Cardiac septum (tissue), 1 donor: ENCODE measurements around the gene RRP8. TPM values are rescaled to one million over a fixed set of nuclear protein-coding genes. Genes with fewer than 3 reads are reported as not detected.

Experiments used
- DNase-seq: peaks from one replicate; pipeline ENCODE4 v3.0.0-alpha.2; 2020; ENCODE audit warnings: low spot score
- intact Hi-C: fragments of 100-400 bp; cut with DNase I; formaldehyde crosslinking; loops from one replicate; pipeline ENCODE4 v1.14.0; 2022
- long read RNA-seq: library from polyadenylated mRNA; unstranded; transcript quantifications from one replicate; pipeline ENCODE4 v2.0.0, GENCODE V29; 2021
- total RNA-seq: library from RNA; stranded (reverse); fragmentation: NEBNext Ultra II Directional; extraction: Animal tissue kit (Norgen Biotek cat#: 25700); gene quantifications from one replicate; pipeline ENCODE4 v1.2.1, GENCODE V29; 2021
- donor health status: DM: no; HTN: no; CAD: no.

Gene RRP8
- 21.3 TPM for total RNA-seq
- long read RNA-seq, full-length matches to known transcripts = 17 of 27 reads
- long read RNA-seq, partial matches to known transcripts = 0 of 27 reads
- long read RNA-seq, other reads (novel, unspliced or antisense) = 10 of 27 reads

GRCh38 chr11:6603287-6604080, at the start of gene RRP8, which contains the start of gene ILK:
RRP8 (minus strand) TSS chr11:6603616; CDS start chr11:6603502, 114 bp downstream.
ILK (plus strand) TSS chr11:6603774; CDS start chr11:6604272, 498 bp downstream.
- intact Hi-C loops = loop anchor here (1.0 to 5.0 kb wide), 4 partner anchors 71 to 213 kb away; partner anchors contain the start of genes ARFIP2, MRPL17, SMPD1 and TIMM10B
- DNase-seq = peak; percentile 98

GRCh38 chr11:6653097-6653496, 49.7 kb upstream of the RRP8 start:
- intact Hi-C loops = no loop called here
- no peak for DNase-seq

GRCh38 chr11:6652182-6652581, 48.8 kb upstream of the RRP8 start:
- DNase-seq = no peak
- intact Hi-C loops = no loop called here

GRCh38 chr11:6650980-6651379, 47.6 kb upstream of the RRP8 start:
- DNase-seq = no peak
- intact Hi-C loops = no loop called here

GRCh38 chr11:6650104-6650503, 46.7 kb upstream of the RRP8 start:
- intact Hi-C loops = no loop called here
- DNase-seq = no peak

DNA sequence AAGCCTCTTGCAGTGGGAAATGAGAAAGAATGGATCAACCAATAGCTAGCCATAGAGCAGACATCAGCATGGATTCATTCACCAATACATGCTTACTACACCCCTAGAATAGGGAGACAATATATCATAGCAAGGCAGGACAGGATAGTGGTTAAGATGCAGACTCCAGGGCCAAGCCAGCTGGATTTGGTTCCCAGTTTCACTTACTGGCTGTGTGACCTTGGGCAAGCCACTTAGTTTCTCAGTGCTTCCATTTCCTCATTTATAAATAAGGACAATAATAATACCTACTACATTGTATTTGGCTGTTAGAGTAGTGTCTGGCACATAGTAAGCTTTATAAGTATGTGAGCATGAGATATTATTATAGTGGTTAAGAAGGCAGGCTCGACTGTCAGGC, 45.1 kb upstream of the RRP8 start:
- intact Hi-C loops = no loop called here
- no peak for DNase-seq

DNA sequence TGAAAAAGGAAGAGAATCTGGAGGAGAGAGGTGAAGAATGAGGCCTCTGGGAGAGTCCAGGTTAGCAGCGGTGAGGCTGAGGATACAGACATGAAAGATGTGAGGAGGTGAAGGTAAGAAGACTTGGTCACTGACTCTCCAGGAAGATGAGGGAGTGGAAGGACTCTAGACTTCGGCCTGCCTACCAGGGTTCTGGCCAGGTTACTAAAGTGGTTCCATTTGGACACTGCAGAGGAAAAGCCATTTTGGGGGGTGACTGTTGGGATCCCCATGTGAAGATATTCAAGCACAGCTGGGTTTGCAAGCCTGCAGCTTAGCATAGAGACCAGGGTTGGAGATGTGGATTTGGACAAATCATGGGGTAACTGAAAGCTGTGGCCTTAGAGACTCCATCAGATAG, 44.4 kb upstream of the RRP8 start:
- intact Hi-C loops = no loop called here
- no peak for DNase-seq

GRCh38 chr11:6646918-6647679, 43.7 kb upstream of the RRP8 start:
- DNase-seq = peak; percentile 72
- intact Hi-C loops = no loop called here

DNA sequence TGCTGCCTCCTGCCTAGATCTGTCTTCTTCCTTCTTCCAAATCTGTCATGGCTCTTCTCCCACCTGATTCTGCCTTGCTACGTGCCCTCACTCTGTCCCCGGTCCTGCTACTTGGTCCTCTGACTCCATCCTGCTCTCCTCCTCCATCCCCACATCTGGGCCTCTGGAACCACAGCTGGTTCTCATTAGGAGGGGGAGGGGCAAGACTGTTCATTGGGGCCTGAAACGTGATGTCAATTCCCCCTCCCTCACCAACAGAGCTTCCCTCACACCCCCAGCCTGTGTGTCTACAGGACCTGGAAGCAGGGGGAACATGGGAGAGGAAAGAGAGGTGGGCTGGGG, 43.1 kb upstream of the RRP8 start:
- no peak for DNase-seq
- intact Hi-C loops = no loop called here

DNA sequence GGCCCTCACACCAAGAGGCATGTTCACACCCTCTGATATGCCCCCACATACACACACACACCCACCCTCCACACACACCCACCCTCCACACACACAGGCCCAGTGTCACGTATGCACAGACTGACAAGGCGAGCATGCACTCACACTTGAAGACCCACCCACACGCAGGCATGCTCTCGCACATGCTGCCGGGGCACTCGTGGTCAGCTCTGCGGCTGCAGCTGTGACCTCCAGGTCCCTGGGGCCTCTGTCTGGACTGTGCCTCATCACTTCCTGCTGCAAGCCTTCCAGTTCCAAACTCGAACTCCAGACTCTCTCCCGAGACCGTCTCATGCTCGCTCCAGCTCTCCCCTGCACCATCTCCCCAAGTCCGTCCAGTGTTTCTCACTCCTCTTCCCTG, 42.7 kb upstream of the RRP8 start:
- intact Hi-C loops = no loop called here
- DNase-seq = peak; percentile 58

DNA sequence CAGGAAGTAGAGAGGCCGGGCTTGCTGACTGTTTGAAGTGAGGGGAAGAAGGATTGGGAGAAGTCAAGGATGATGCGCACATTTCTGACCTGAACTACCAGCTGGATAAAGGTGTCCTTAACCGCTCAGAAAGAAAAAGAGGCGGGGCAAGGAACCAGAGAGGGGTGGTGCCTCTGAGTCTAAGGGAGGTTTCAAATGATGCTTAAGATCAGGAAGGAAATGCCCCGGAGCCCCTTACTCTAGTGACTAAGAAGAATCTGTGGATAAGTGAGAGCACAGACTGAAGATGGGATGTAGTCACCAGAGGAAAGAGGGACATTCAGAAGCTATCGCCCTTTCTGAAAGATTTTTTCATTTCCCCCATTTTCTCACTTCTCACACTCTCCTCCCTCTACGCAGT, 39.5 kb upstream of the RRP8 start:
- intact Hi-C loops = no loop called here
- DNase-seq = no peak

- DNase-seq = no peak
- intact Hi-C loops = no loop called here
Observed at GRCh38 chr11:6640985-6641701, 37.7 kb upstream of the RRP8 start.

DNA sequence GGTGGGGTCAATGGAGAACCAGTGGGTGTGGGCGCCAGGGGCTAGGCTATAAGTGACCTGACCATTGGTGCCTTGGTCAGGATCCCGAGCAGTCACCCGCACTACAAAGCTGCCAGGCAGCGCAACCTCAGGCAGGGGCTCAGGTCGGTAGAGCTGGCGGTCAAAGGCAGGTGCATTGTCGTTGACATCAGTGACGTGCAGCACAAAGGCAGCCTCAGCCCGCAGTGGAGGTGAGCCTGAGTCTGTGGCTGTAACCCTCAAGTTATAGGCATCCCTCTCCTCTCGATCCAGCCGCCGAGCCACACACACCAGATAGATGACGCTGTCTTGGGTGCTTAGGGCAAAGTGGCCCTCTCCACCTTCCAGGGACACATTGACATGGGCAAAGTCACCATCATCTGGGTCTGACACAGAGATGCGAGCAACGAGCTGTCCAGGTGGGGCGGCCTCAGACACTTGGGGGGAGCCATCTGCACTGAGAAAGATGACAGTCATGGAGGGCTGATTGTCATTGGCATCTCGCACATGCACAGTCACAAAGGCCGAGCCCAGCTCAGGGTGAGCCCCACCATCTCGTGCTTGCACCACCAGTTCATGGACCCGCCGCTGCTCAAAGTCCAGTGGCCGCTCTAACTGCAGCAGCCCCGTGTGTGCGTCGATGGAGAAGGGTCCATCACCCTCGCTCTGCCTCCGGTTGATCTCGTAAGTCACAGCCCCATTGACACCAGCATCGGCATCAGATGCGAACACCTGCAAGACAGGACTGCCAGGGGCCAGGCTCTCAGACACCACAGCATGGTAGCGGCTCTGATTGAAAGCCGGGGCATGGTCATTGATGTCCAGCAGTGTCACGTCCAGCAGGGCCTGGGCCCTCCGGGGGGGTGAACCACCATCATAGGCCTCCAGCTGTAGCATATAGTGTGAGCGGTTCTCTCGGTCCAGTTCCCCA, 36.9 kb upstream of the RRP8 start:
- DNase-seq = no peak
- intact Hi-C loops = no loop called here

DNA sequence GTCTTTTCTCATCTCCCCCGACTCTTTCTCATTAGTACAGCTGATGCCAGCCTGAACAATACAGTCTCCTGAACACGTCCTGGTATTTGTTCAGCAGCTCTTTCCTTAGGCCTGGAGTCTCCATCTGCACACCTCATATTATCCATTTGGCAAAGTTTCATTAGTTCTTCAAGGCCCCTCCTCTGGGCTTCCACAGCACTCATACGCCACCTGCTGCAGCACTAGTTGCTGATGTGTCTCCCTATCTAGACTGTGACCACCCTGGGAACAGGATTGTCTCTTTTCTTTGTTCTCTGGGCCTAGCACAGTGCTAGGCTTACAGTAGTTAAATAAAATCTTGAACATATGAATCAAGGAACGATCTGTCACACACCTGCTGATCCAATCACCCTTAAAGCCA, 35.0 kb upstream of the RRP8 start:
- no peak for DNase-seq
- intact Hi-C loops = no loop called here

DNA sequence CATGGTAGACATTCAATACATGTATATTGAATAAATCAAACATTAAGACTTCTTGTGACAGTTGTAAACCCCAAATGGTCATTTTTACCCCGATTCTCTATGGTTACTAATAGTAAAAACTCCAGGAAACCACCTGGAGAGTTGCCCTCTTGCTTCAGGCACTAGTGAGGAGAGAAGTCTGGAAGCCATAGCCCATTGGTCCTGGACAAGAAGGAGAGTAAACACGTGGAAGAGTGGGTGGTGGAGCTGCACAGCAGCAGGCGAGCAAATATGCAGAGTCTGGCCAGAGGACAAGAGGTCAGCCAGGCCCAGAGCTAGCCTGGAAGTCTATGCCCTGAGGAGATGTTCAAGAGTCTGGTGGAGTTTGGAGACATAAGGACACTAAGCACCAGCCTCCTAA, 34.5 kb upstream of the RRP8 start:
- intact Hi-C loops = no loop called here
- DNase-seq = peak; percentile 80

DNA sequence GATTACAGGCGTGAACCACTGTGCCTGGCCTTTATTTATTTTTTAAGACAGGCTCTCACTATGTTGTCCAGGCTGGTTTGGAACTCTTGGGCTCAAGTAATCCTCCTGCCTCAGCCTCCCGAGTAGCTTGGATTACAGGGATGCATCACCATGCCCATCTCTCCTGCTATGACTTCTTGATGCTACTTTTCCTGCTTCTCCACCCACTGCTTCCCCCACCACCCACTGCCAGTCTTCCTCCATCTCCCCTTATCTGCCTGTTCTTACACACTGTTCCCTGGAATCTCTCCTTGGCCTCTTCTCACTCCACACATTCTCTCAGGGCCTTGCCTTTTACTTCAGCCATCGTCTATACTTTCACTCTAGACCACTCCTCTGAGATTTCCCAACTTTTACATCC, 33.1 kb upstream of the RRP8 start:
- DNase-seq = peak; percentile 35
- intact Hi-C loops = no loop called here

DNA sequence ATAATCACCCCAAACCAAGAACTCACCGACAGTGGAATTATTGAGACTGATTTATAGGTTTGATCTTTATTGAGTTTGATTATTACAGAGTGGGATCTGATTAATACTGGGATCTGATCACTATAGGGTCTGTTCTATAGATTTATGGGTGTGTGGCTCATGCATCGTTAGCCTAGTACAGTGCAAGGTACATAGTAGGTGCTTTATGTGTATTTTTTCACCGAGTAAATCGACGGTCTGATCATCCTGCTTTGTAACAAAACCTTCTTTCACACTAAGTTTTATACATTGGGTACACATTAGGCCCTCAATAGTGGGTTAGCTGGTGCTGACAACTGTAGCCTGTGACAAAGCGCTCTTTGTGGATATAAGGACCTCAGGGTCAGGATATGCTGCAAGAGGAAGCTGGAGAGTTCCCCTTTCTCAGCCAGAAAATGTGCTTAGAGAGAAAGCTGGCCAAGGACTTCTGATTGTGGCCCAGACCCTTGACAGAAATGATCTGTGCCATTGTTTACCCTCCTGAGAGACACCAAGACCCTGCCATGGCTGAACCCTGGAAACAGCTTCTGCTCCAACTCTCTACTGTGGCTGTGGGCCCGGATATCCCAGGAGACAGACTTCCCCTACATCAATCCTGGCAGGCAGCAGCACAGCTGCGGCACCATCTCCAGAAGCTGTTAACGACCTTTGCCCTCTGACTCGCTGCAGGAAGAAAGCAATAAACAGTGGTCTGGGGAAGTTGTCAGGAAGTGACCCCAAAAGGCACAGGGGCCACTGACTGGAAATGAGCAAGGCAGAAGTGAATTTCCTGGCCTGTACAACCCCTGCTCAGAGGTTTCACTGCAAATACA, 31.9 kb upstream of the RRP8 start:
- peak; percentile 82 for DNase-seq
- intact Hi-C loops = no loop called here

DNA sequence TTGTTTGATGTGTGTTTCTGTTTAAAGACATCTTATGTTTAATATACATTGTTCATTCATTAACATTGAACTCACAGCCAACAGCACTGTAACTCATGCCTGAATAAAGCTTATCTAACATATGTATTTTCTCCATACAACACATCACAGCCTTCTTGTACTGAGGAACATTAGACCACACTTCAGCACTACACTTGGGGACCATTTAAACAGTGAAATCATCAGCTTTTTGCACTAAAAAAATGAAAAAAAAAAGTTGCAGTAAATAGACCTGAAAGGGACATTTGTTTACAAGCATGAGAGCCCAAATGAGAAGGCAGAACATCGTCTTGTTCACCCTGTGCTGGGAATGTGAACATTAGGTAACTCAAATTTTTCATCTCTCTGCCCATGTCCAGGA, 31.1 kb upstream of the RRP8 start:
- no peak for DNase-seq
- intact Hi-C loops = no loop called here
